AG09319 (cell line): Measurements from ENCODE around the gene CUX1.
"Not testable (repeated sequence)": the region's sequence is repeated elsewhere in the genome, so short reads cannot be mapped to it uniquely, and the experiment has no call there.

Experiments
- DNase-seq: peaks from one replicate; pipeline ENCODE4 v3.0.0-alpha.2; 2010; ENCODE audit warnings: low read depth; ENCODE audit errors: extremely low read depth
- CTCF ChIP-seq: IDR thresholded peaks from 2 replicates; pipeline ENCODE4 v1.5.1; 2011; ENCODE audit warnings: low read depth, mild to moderate bottlenecking, inconsistent platforms, low read length, moderate library complexity

Gene CUX1

GRCh38 chr7:102294589-102294988 is 477.2 kb downstream of the CUX1 start:
- no peak for DNase-seq
- TF ChIP-seq CTCF = no peak

- TF ChIP-seq CTCF = no peak
- no peak for DNase-seq
These were observed 478.1 kb downstream of the CUX1 start for GRCh38 chr7:102295346-102296178.

- DNase-seq = no peak
- no peak for TF ChIP-seq CTCF
These were observed 478.7 kb downstream of the CUX1 start for GRCh38 chr7:102296179-102296438.

- DNase-seq = no peak
- TF ChIP-seq CTCF = no peak
These were observed 479.1 kb downstream of the CUX1 start for GRCh38 chr7:102296514-102296913.

GRCh38 chr7:102297487-102298218 is 480.2 kb downstream of the CUX1 start:
- DNase-seq = no peak
- no peak for TF ChIP-seq CTCF

GRCh38 chr7:102300643-102301221 is 483.3 kb downstream of the CUX1 start:
- no peak for DNase-seq
- peak; percentile 7 for TF ChIP-seq CTCF

GRCh38 chr7:102301367-102301766 is 483.9 kb downstream of the CUX1 start:
- DNase-seq = not testable (repeated sequence)

- DNase-seq = no peak
- TF ChIP-seq CTCF = no peak
These were observed 484.6 kb downstream of the CUX1 start for GRCh38 chr7:102302025-102302424.
